Measurements from ENCODE around the gene TRMT10B.
"Not testable (repeated sequence)": the region's sequence is repeated elsewhere in the genome, so short reads cannot be mapped to it uniquely, and the experiment has no call there.

The TRMT10B gene

GRCh38 chr9:37801959-37802711 lies 48.5 kb downstream of the TRMT10B start:
- no peak for TF ChIP-seq EZH2phosphoT487 (IDR thresholded peaks at IDR 0.05; ENCODE audit: borderline replicate concordance, low read length)
- TF ChIP-seq, protein P1, sequence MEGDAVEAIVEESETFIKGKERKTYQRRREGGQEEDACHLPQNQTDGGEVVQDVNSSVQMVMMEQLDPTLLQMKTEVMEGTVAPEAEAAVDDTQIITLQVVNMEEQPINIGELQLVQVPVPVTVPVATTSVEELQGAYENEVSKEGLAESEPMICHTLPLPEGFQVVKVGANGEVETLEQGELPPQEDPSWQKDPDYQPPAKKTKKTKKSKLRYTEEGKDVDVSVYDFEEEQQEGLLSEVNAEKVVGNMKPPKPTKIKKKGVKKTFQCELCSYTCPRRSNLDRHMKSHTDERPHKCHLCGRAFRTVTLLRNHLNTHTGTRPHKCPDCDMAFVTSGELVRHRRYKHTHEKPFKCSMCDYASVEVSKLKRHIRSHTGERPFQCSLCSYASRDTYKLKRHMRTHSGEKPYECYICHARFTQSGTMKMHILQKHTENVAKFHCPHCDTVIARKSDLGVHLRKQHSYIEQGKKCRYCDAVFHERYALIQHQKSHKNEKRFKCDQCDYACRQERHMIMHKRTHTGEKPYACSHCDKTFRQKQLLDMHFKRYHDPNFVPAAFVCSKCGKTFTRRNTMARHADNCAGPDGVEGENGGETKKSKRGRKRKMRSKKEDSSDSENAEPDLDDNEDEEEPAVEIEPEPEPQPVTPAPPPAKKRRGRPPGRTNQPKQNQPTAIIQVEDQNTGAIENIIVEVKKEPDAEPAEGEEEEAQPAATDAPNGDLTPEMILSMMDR (IDR thresholded peaks at IDR 0.05; ENCODE audit: low read depth, low read length, poor library complexity, severe bottlenecking): no peak

DNA sequence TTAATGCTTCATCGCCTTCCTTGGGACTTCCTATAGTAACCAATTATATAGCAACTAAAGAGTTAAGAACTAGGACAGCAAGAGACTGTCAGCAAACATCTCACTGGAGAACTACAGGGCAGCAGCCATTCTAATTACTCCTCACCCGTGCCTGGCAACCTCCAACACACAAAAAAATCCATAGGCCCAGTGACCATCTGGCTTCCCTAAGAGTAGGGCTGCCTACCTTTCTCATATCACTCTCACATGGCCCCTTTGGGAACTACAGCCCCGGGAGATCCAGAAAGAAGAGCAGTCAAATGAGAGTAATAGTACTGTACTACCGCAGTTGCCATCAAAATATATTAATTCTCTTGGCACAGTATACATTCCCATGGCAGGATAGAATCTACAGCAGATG lies 52.7 kb downstream of the TRMT10B start:
- H3K9me2 ChIP-seq (replicated peaks; ENCODE audit: control insufficient read depth, low read length): no peaks in the 10 kb centered on the region
- H3F3A ChIP-seq (ENCODE audit: control insufficient read depth, insufficient read depth): no peaks in the 10 kb centered on the region
- H3K4me1 ChIP-seq (ENCODE audit: control insufficient read depth, low read length): peaks cover 17% of the 10 kb centered on the region
- no peaks in the 10 kb centered on the region for H3K9me3 ChIP-seq (ENCODE audit: control insufficient read depth, insufficient read depth, low read length)
- no peak overlapping the region for H3K4me2 ChIP-seq (ENCODE audit: low read length)
- H3K36me3 ChIP-seq (ENCODE audit: control insufficient read depth, low read length): peaks cover 22% of the 10 kb centered on the region
- H4K20me1 ChIP-seq (ENCODE audit: control insufficient read depth, insufficient read depth, low read depth, low read length): peaks cover 11% of the 10 kb centered on the region
- no peaks in the 10 kb centered on the region for H3K27me3 ChIP-seq (ENCODE audit: control insufficient read depth, low read length)
- H3K4me3 ChIP-seq (ENCODE audit: low read length): no peak overlapping the region
- peaks cover 79% of the 10 kb centered on the region for H3K79me2 ChIP-seq (ENCODE audit: control insufficient read depth, low read length)
- TF ChIP-seq EZH2phosphoT487 (IDR thresholded peaks at IDR 0.05; ENCODE audit: borderline replicate concordance, low read length): no peak
- TF ChIP-seq, protein P1 (IDR thresholded peaks at IDR 0.05; ENCODE audit: low read depth, low read length, poor library complexity, severe bottlenecking): no peak
- no peak overlapping the region for H3K27ac ChIP-seq (ENCODE audit: low read depth, low read length)

More at GRCh38 chr9:37801959-37802711, 48.5 kb downstream of the TRMT10B start:
- Histone ChIP-seq H3F3A (ENCODE audit: control insufficient read depth, insufficient read depth) (no peaks in the 10 kb centered on the region), H3K27ac (ENCODE audit: low read depth, low read length) (no peak overlapping the region), H4K20me1 (ENCODE audit: control insufficient read depth, insufficient read depth, low read depth, low read length) (peaks cover 11% of the 10 kb centered on the region), H3K9me3 (ENCODE audit: control insufficient read depth, insufficient read depth, low read length) (no peaks in the 10 kb centered on the region), H3K36me3 (ENCODE audit: control insufficient read depth, low read length) (peaks cover 26% of the 10 kb centered on the region), H3K27me3 (ENCODE audit: control insufficient read depth, low read length) (no peaks in the 10 kb centered on the region), H3K79me2 (ENCODE audit: control insufficient read depth, low read length) (peaks cover 69% of the 10 kb centered on the region), H3K4me2 (ENCODE audit: low read length) (peak overlapping the region; percentile 93), H3K9me2 (replicated peaks; ENCODE audit: control insufficient read depth, low read length) (no peaks in the 10 kb centered on the region), H3K4me3 (ENCODE audit: low read length) (peak overlapping the region; percentile 88), H3K4me1 (ENCODE audit: control insufficient read depth, low read length) (peaks cover 23% of the 10 kb centered on the region)

DNA sequence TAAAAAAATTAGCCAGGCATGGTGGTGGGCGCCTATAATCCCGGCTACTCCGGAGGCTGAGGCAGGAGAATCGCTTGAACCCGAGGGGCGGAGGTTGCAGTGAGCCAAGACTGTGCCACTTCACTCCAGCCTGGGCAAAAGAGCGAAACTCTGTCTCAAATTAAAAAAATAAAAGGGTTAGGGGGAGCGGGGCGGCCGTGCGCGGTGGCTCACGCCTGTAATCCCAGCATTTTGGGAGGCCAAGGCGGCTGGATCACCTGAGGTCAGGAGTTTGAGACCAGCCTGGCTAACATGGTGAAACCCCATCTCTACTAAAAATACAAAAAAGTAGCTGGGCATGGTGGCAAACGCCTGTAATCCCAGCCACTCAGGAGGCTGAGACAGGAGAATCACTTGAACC lies 56.1 kb downstream of the TRMT10B start:
- H3K27ac ChIP-seq (ENCODE audit: low read depth, low read length); H3K4me1 ChIP-seq (ENCODE audit: control insufficient read depth, low read length); H3K4me3 ChIP-seq (ENCODE audit: low read length); H3K9me2 ChIP-seq (replicated peaks; ENCODE audit: control insufficient read depth, low read length); H3K4me2 ChIP-seq (ENCODE audit: low read length); H3K36me3 ChIP-seq (ENCODE audit: control insufficient read depth, low read length); H3K27me3 ChIP-seq (ENCODE audit: control insufficient read depth, low read length); H4K20me1 ChIP-seq (ENCODE audit: control insufficient read depth, insufficient read depth, low read depth, low read length); H3K9me3 ChIP-seq (ENCODE audit: control insufficient read depth, insufficient read depth, low read length); H3F3A ChIP-seq (ENCODE audit: control insufficient read depth, insufficient read depth): not testable (repeated sequence)
- H3K79me2 ChIP-seq (ENCODE audit: control insufficient read depth, low read length): peaks cover 66% of the 10 kb centered on the region

DNA sequence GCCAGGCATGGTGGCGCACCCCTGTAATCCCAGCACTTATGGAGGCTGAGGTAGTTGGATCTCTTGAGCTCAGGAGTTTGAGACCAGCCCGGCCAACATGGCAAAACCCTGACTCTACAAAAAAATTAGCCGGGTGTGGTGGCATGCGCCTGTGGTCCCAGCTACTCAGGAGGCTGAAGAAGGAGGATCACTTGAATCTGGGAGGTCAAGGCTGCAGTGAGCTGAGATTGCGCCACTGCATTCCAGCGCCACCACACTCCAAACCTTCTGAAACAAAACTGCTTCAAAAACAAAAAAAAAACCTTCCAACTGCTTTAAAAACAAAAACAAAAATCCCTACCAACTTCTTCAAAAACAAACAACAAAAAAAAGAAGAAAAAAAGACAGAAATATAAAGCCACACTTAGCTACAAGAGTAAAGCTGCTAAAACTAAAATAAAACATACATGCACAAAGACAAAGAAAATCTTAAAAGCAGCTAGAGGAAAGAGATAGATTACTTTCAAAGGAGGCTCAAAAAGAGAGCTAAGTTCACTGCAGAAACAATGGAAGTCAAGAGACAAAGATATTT lies 58.4 kb downstream of the TRMT10B start:
- peaks cover 3% of the 10 kb centered on the region; the same call in 1 of the 2 replicates for H3K4me1 ChIP-seq (ENCODE audit: control insufficient read depth, low read length)
- H3K9me2 ChIP-seq (replicated peaks; ENCODE audit: control insufficient read depth, low read length): no peaks in the 10 kb centered on the region
- H3K27me3 ChIP-seq (ENCODE audit: control insufficient read depth, low read length): no peaks in the 10 kb centered on the region
- H3K79me2 ChIP-seq (ENCODE audit: control insufficient read depth, low read length): peaks cover 51% of the 10 kb centered on the region
- no peaks in the 10 kb centered on the region for H3F3A ChIP-seq (ENCODE audit: control insufficient read depth, insufficient read depth)
- H3K27ac ChIP-seq (ENCODE audit: low read depth, low read length): no peak overlapping the region
- no peaks in the 10 kb centered on the region for H4K20me1 ChIP-seq (ENCODE audit: control insufficient read depth, insufficient read depth, low read depth, low read length)
- no peaks in the 10 kb centered on the region; the same call in 1 of the 2 replicates for H3K36me3 ChIP-seq (ENCODE audit: control insufficient read depth, low read length)
- TF ChIP-seq EZH2phosphoT487 (IDR thresholded peaks at IDR 0.05; ENCODE audit: borderline replicate concordance, low read length): no peak
- TF ChIP-seq, protein P1 (IDR thresholded peaks at IDR 0.05; ENCODE audit: low read depth, low read length, poor library complexity, severe bottlenecking): no peak
- no peak overlapping the region for H3K4me2 ChIP-seq (ENCODE audit: low read length)
- H3K4me3 ChIP-seq (ENCODE audit: low read length): no peak overlapping the region
- H3K9me3 ChIP-seq (ENCODE audit: control insufficient read depth, insufficient read depth, low read length): no peaks in the 10 kb centered on the region
